ENCODE measurements around the gene RUNDC1.
"Not testable (repeated sequence)": the region's sequence is repeated elsewhere in the genome, so short reads cannot be mapped to it uniquely, and the experiment has no call there.

The RUNDC1 gene

GRCh38 chr17:42980274-42980765 is at the start of gene RUNDC1:
Gene RUNDC1 (plus strand): TSS chr17:42980565. CDS start chr17:42980577, 12 bp downstream.
- in situ Hi-C loops (cut with MboI; ENCODE audit: low sequenced_read_pairs), result no loop called here

GRCh38 chr17:42937712-42938596 is 42.4 kb upstream of the RUNDC1 start:
- in situ Hi-C loops (cut with MboI; ENCODE audit: low sequenced_read_pairs), result loop anchor here (25.0 kb wide), 1 partner anchor 226 kb away; no protein-coding TSS in a partner anchor

- in situ Hi-C loops (cut with MboI; ENCODE audit: low sequenced_read_pairs), result loop anchor here (25.0 kb wide), 1 partner anchor 232 kb away; no protein-coding TSS in a partner anchor
These were observed 36.2 kb upstream of the RUNDC1 start for GRCh38 chr17:42944211-42944610.

- in situ Hi-C loops (cut with MboI; ENCODE audit: low sequenced_read_pairs), result loop anchor here (25.0 kb wide), 1 partner anchor 235 kb away; no protein-coding TSS in a partner anchor
These were observed 33.6 kb upstream of the RUNDC1 start for GRCh38 chr17:42946812-42947211.

GRCh38 chr17:42950044-42950783 is 30.2 kb upstream of the RUNDC1 start:
- in situ Hi-C loops (cut with MboI; ENCODE audit: low sequenced_read_pairs), result no loop called here

GRCh38 chr17:42953669-42954068 is 26.7 kb upstream of the RUNDC1 start:
- in situ Hi-C loops (cut with MboI; ENCODE audit: low sequenced_read_pairs), result no loop called here

- in situ Hi-C loops (cut with MboI; ENCODE audit: low sequenced_read_pairs), result no loop called here
These were observed 16.0 kb upstream of the RUNDC1 start, which contains the start of gene AARSD1 for GRCh38 chr17:42964161-42964932. Gene AARSD1 (minus strand): TSS chr17:42964454. CDS start chr17:42964440, 14 bp downstream.

GRCh38 chr17:42967925-42968324 is 12.4 kb upstream of the RUNDC1 start:
- in situ Hi-C loops (cut with MboI; ENCODE audit: low sequenced_read_pairs), result no loop called here

GRCh38 chr17:42969001-42969581 is 11.3 kb upstream of the RUNDC1 start:
- in situ Hi-C loops (cut with MboI; ENCODE audit: low sequenced_read_pairs), result no loop called here

GRCh38 chr17:42971589-42971988 is 8.8 kb upstream of the RUNDC1 start:
- in situ Hi-C loops (cut with MboI; ENCODE audit: low sequenced_read_pairs), result no loop called here

- in situ Hi-C loops (cut with MboI; ENCODE audit: low sequenced_read_pairs), result not testable (repeated sequence)
These were observed 7.0 kb upstream of the RUNDC1 start for GRCh38 chr17:42973323-42973722.

- in situ Hi-C loops (cut with MboI; ENCODE audit: low sequenced_read_pairs), result no loop called here
These were observed 5.1 kb upstream of the RUNDC1 start for GRCh38 chr17:42975265-42975664.

- in situ Hi-C loops (cut with MboI; ENCODE audit: low sequenced_read_pairs), result not testable (repeated sequence)
These were observed 4.7 kb upstream of the RUNDC1 start for GRCh38 chr17:42975701-42976100.

GRCh38 chr17:42979511-42980273 is 673 bp upstream of the RUNDC1 start, which contains the start of gene PTGES3L:
Gene PTGES3L (minus strand): TSS chr17:42980080. CDS start chr17:42980053, 27 bp downstream.
- in situ Hi-C loops (cut with MboI; ENCODE audit: low sequenced_read_pairs), result no loop called here

- in situ Hi-C loops (cut with MboI; ENCODE audit: low sequenced_read_pairs), result no loop called here
These were observed 517 bp downstream of the RUNDC1 start for GRCh38 chr17:42980766-42981397.

GRCh38 chr17:42982266-42982665 is 1.9 kb downstream of the RUNDC1 start:
- in situ Hi-C loops (cut with MboI; ENCODE audit: low sequenced_read_pairs), result no loop called here

GRCh38 chr17:42985225-42985624 is 4.9 kb downstream of the RUNDC1 start:
- in situ Hi-C loops (cut with MboI; ENCODE audit: low sequenced_read_pairs), result no loop called here

- in situ Hi-C loops (cut with MboI; ENCODE audit: low sequenced_read_pairs), result no loop called here
These were observed 8.8 kb downstream of the RUNDC1 start for GRCh38 chr17:42989141-42989540.

All from HL-60/S4 treated with phorbol 12-myristate 13-acetate at 8.2 ng/mL for 4 days and 3 days (cell line).